GM21723 (cell line): Measurements from ENCODE around the gene JAKMIP2.
"Not testable (repeated sequence)": the region's sequence is repeated elsewhere in the genome, so short reads cannot be mapped to it uniquely, and the experiment has no call there.

Source experiments
- ATAC-seq: cut with Tn5 transposase; IDR thresholded peaks from one replicate; pipeline ENCODE4 v1.9.1; 2021; ENCODE audit warnings: mild to moderate bottlenecking, moderate library complexity; ENCODE audit not compliant: unreplicated experiment

The JAKMIP2 gene

GRCh38 chr5:147750065-147750464, 32.5 kb downstream of the JAKMIP2 start:
- no peak for ATAC-seq

GRCh38 chr5:147748590-147748989, 33.9 kb downstream of the JAKMIP2 start:
- no peak for ATAC-seq

DNA sequence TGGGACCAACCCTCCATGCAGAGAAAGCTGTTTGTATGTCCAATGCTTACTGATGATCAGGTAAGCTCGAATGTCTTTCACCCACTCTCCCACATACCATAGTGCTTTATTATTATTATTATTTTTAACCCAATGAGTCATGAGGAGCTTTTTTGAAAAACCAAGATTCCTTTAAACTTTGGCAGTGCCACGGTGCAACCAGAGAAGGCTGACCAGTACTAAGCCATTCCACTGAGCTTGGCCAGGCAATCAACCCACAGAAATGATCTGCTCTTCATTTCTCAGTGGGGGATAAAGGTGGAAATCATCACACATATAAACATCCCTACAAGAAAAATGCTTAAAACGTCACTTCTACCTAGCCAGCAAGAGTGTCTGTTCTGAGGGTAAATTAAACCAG, 35.5 kb downstream of the JAKMIP2 start:
- ATAC-seq, result no peak

- ATAC-seq, result no peak
Measured at GRCh38 chr5:147743678-147744374, 38.7 kb downstream of the JAKMIP2 start.

GRCh38 chr5:147743012-147743411, 39.5 kb downstream of the JAKMIP2 start:
- no peak for ATAC-seq

DNA sequence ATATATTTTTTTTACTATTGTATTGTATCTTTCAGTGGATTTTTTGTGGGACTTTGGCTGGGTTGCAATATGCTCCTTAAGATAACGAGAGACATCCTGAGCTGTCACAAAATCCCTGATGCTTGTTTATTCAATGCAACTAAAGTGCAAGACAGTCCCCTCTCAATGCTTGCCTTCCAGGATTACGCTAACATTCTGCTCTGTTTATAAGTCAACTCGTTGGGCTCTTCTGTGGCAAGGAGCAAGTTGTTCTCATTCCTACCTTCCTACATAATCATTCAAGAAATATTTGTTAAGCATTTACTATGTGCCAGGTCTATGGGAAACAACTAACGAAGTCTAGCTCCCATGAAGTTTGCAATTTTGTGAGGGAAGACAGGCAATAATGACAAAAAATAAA, 40.4 kb downstream of the JAKMIP2 start:
- no peak for ATAC-seq

- ATAC-seq, result no peak
Measured at GRCh38 chr5:147740864-147741263, 41.7 kb downstream of the JAKMIP2 start.

DNA sequence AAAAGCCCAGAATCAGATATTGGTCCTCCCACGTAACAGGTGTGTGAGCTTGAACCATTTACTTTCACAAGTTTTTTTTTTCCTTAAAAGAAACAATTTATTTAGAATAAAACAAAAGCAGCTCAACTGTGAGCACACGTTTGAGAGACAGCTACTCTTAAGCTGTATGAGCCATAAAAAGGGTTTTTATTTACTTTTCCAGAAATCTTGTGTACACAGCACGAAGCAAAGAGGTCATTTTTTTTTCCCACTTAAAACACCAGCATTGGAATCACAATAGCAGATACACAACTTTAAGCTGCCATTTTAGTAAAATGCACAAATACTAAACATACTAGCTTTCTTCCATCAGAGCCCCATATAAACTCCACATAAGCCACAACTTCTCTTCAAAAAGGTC, 44.6 kb downstream of the JAKMIP2 start:
- no peak for ATAC-seq

GRCh38 chr5:147735621-147736125, 46.9 kb downstream of the JAKMIP2 start:
- ATAC-seq, result no peak

- ATAC-seq, result no peak
Measured at GRCh38 chr5:147734894-147735293, 47.6 kb downstream of the JAKMIP2 start.

DNA sequence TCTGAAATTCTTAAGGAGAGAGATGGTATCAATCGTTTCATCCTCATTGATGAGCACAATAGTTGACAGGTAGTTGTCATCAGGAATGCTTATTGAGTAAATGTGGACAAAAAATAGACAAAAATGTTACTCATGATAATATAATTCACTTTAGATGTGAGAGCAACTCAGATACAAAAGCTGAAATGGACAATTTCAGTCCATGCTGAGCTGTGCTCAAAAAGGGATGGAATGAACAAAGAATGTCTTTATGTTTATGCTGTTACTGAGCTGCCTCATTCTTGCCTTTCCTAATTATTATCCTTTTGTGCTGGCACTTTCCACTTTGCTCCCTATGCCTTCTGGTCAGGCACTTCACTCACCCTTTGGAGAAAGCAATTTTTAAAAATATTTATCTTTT, 49.5 kb downstream of the JAKMIP2 start:
- ATAC-seq, result no peak

- ATAC-seq, result no peak
Measured at GRCh38 chr5:147732291-147732883, 50.1 kb downstream of the JAKMIP2 start.

DNA sequence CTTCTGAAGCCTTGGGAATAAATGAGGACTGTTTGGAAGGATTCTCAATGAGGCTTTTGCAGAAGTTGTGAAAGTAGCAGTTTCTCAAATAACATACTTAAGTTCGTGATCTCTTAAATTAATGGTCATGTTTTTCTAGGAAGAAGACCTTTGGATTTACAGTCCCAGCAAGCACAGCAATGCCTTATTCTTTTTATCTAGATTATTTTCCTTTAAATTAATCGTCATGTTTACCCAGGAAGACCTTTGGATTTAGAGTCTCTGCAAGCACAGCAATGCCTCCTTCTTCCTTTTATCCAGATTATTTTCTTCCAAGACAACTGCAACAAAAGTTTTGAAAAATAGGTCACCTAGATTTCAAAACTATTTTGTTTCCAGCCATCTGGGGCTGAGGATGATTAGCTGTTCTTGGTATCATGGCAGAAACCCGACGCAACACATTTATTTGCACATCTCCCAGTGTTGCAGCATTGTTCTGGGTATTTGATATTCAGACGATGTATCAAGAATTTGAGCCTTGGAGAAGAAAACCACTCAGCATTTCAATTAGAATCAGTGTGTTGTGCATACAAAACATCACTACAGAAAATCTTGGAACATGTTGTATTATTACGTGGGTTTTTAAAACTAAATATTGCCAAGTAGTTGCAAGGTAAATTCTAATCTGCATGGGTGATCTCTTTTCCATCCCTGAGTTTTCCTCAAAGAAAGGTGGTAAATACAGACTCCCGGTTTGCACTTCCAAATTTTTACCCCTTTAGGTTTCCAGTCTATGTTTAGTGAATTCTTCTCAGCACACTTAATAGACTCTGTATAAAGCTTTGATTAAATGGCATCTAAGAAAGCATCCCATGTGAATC, 50.9 kb downstream of the JAKMIP2 start:
- ATAC-seq, result no peak

DNA sequence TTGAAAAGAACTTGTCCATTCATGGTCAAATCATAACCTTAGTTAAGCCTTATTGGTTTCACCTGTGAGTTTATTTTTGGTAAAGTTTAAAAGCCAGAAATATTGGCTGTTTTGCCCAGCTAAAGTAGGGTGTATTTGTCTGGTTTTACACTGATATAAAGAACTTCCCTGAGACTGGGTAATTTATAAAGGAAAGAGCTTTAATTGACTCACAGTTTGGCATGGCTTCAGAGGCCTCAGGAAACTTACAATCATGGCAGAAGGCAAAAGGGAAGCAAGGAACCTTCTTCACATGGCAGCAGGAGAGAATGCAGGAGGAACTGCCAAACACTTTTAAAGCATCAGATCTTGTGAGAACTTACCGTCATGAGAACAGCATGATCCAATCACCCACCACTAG, 55.3 kb downstream of the JAKMIP2 start:
- no peak for ATAC-seq

- not testable (repeated sequence) for ATAC-seq
Measured at GRCh38 chr5:147721191-147721960, 61.2 kb downstream of the JAKMIP2 start.

DNA sequence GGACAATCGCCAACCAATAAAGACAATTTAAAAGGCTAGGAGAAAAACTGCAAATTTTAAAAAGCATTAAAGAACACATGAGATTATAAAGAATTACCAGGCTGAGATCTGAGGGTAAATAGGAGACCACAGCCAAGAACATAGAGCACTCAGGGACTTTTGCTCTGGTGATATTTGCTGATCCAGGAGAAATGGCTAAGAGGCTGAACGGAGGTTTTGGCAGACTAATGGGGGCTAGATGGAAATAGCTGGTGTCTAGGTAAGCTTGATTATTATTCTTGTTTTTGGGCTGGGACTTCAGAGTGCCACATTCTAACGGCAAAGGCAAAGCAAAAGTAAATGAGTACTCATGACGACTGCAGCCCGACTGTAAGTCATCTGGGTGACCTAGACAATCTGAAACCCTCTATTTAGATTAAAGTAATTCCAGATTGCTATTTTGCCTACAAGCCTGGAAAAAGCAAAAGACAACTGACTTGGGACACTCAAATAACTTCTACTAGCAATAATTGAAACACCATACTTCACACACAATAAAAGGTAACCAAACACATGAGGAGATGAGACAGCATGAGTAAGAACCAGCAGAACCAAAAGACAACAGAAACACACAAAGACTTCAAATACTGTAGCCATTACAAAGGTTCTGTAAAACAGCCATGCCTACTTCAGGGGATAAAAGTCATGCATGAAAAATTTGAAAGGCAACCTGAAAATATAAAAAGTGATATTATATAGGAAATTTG, 68.8 kb downstream of the JAKMIP2 start:
- ATAC-seq, result no peak

DNA sequence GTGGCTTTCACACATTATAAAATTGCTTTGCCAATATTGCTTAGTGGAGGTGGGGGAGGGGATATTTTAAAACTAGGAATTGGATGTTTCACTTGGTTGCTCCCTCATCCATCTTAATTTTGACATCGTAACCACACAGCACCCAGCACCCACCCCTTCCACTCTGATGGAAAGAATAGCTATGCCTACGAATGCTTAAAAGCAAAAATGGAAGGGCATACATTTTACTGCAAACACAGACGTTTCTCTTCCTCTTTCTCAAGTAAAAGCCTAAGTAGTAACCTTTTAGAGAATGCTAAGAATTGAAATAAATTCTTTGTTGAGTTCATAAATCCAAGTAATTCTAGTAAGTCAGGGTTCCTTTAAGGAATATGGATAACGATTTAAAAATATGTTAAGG, 69.9 kb downstream of the JAKMIP2 start:
- ATAC-seq, result no peak

DNA sequence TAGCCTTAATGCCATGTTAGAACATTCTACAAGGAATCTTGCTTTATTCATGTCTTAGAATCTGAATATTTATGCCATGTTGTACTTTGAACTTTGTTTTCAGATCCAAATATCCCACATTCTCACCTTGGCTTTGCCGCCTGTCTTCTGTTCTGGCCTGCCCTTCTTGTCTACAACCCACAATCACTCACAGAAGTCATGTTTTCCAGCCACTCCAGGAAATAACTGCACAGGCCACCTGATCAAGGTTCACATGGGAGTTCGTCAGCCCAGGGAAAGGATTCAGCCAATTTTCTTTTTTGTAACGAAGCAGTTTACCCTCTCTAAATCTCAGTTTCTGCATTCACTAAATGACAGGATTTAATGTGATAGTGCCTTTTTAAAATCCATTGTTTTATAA, 70.5 kb downstream of the JAKMIP2 start:
- no peak for ATAC-seq

- no peak for ATAC-seq
Measured at GRCh38 chr5:147711019-147711418, 71.5 kb downstream of the JAKMIP2 start.

GRCh38 chr5:147708708-147709107, 73.8 kb downstream of the JAKMIP2 start:
- ATAC-seq, result no peak
